Tongue (tissue), 2 donors: ENCODE results near the gene CREB5. TPM values are rescaled to one million over a fixed set of nuclear protein-coding genes. Genes with fewer than 3 reads are reported as not detected.
"Not testable (repeated sequence)": the region's sequence is repeated elsewhere in the genome, so short reads cannot be mapped to it uniquely, and the experiment has no call there.

Source experiments
- DNase-seq: peaks from one replicate; pipeline ENCODE4 v3.0.0-alpha.2; 2015
- total RNA-seq: library from RNA; depleted of rRNA; stranded (reverse); fragments of >200 nt; gene quantifications from one replicate; pipeline ENCODE4 v1.2.3, GENCODE V29; 2014

CREB5 gene
- total RNA-seq, 1 donor from 2014 or later = 30.5 TPM

- DNase-seq = no peak
Measured at GRCh38 chr7:28582226-28582625, 169.9 kb downstream of the CREB5 start.

DNA sequence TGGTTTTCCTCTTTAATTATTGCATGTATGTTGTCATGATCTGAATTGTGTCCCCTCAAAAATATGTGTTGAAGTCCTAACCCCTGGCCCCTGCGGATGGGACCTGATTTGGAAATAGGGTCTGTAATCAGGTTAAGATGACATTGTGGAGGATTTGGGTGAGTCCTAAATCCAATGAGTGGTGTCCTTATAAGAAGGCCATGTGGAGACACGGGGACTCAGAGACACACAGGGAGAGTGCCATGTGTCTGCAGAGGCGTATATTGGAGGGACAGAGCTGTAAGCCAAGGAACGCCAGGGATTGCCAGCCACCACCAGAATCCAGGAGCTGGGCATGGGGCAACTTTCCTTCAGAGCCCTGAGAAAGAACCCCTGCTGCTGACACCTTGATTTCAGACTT lies 171.9 kb downstream of the CREB5 start:
- no peak for DNase-seq

DNA sequence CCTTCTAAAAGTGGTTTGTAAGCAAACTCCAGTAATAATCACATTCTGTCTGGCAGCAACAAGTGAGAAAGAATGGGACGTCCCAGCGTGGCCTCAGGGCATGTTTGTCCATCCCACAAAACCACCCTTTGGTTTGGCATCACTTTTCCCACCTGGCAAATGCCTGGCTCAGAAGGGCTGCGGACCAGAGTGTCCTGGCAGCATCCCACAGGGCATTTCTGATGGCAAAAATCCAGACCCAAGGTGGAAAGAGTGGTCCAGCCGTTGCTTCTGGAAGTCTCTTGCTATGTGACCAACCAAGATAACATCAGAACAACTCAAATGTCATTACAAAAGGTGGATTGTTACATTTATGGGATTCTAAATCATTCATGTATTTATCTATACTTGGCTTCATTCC lies 174.4 kb downstream of the CREB5 start:
- no peak for DNase-seq

DNA sequence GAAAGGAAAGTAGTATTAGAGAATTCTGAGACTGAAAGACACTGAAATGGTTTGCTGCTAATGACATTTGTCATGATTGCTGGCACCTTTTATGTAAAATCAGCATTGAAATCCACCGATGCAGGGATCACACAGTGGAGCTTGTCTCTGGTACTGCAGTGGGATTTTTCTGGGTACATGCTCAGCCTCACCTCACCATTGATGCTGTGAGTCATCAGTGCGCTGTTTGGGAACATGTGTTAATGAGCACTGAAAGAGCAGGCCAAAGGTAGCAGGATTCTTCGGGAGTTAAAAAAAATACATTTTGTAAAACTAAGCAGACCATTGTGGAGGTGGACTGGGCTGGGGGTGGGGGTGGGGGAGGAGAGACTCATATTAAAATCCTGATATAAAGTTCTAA lies 174.9 kb downstream of the CREB5 start:
- DNase-seq = no peak

- peak; percentile 24 for DNase-seq
Measured at GRCh38 chr7:28588602-28589001, 176.3 kb downstream of the CREB5 start.

- no peak for DNase-seq
Measured at GRCh38 chr7:28591041-28591674, 178.8 kb downstream of the CREB5 start.

DNA sequence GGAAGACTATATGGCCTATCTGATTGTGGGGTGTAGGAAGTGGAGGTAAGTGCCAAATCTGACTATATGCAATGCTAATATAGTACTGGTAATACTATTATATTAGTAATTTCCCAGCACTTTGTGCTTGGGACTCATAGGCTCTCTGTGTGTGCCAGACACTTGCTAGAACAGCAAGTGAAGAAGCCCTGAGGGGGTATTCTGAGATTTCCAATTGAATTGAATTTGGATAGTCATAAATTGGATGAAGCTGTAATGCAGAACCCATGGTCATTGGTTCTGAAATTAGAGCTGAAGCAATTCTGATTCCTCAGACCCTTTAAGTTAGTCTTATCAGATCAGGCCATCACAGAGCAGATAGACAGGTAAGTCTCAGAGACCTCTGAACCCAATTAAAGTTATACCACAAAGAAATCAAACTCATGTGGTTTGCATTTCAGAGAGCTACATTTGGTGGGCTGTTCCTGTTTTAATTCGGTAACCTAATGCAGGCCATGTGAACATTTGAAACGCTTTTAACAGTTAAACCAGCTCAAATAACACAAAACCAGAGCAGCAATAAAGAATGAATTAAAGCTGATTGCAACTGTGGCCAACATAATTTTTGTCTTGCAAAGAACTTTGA lies 179.5 kb downstream of the CREB5 start:
- no peak for DNase-seq

GRCh38 chr7:28592861-28593260 lies 180.5 kb downstream of the CREB5 start:
- DNase-seq = no peak

DNA sequence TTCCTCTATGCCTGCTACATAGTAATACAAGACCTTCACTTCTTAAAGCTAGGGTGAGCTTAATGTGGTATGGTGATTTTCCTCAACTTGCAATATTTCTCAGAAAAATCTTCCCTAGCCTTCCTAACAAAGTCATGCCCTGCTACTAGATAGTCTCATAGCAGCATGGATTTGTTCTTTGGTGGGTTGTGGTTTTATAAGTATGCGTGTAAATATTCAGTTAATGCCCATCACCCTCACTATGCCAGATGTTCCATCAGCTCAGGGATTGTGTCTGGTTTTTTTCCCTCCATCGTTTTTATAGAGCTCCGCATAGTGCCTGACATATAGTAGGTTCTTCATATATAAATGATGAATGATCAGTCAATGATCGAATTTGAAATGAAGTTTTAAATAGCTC lies 182.8 kb downstream of the CREB5 start:
- no peak for DNase-seq

GRCh38 chr7:28595801-28596200 lies 183.5 kb downstream of the CREB5 start:
- no peak for DNase-seq

- DNase-seq = no peak
Measured at GRCh38 chr7:28596245-28596935, 184.1 kb downstream of the CREB5 start.

GRCh38 chr7:28597284-28597683 lies 185.0 kb downstream of the CREB5 start:
- no peak for DNase-seq

GRCh38 chr7:28598037-28598436 lies 185.7 kb downstream of the CREB5 start:
- DNase-seq = not testable (repeated sequence)

- DNase-seq = no peak
Measured at GRCh38 chr7:28598586-28598985, 186.3 kb downstream of the CREB5 start.

GRCh38 chr7:28599411-28599810 lies 187.1 kb downstream of the CREB5 start:
- DNase-seq = no peak

DNA sequence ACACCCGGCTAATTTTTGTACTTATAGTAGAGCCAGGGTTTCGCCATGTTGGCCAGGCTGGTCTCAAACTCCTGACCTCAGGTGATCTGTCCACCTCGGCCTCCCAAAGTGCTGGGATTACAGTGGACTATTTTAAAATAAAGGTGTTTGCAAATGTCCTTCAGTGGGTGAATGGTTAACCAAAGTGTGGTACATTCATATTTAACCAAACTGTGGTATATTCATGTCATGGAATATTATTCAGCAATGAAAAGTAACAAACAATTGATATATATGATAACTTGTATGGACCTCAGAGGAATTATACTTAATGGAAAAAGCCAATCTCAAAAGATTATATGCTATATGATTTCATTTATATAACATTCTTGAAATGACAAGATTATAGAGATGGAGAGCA lies 190.0 kb downstream of the CREB5 start:
- DNase-seq = no peak

GRCh38 chr7:28605427-28606085 lies 193.2 kb downstream of the CREB5 start:
- DNase-seq = no peak

GRCh38 chr7:28606421-28606820 lies 194.1 kb downstream of the CREB5 start:
- DNase-seq = no peak

GRCh38 chr7:28607855-28608193 lies 195.5 kb downstream of the CREB5 start:
- DNase-seq = no peak

GRCh38 chr7:28608237-28608656 lies 195.9 kb downstream of the CREB5 start:
- DNase-seq = no peak

GRCh38 chr7:28608731-28609130 lies 196.4 kb downstream of the CREB5 start:
- no peak for DNase-seq

DNA sequence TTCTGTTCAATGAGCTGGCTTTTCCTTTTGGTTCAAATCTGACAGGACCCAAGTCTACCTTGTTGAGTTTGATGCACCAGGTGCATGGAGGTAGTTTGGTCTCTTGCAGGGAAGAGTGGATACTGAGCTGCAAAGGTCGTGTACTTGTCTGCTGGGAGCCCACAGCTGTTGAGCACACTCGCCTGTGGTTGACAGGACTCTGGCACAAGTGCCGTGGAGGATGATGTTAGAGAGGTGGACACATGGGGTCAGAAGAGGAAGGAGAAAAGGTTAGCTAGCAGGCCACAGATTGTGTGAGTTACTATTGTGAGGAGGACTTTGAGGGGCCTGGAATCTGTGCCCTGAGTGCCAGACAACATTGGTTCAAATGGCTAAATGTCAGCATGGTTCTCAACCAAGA lies 197.3 kb downstream of the CREB5 start:
- peak; percentile 54 for DNase-seq

GRCh38 chr7:28611399-28611897 lies 199.1 kb downstream of the CREB5 start:
- not testable (repeated sequence) for DNase-seq
